ENCODE measurements around the gene PDZD7.

Gene PDZD7

GRCh38 chr10:101007099-101007711 lies 23.7 kb downstream of the PDZD7 start:
- Histone ChIP-seq H3K9me2 (replicated peaks; ENCODE audit: control insufficient read depth, low read length) (no peaks in the 10 kb centered on the region), H3K79me2 (ENCODE audit: control insufficient read depth, low read length) (no peaks in the 10 kb centered on the region), H3K9me3 (ENCODE audit: control insufficient read depth, insufficient read depth, low read length) (no peaks in the 10 kb centered on the region), H3K27ac (ENCODE audit: low read depth, low read length) (no peak overlapping the region), H3K4me3 (ENCODE audit: low read length) (no peak overlapping the region), H4K20me1 (ENCODE audit: control insufficient read depth, insufficient read depth, low read depth, low read length) (no peaks in the 10 kb centered on the region), H3K4me2 (ENCODE audit: low read length) (no peak overlapping the region), H3K4me1 (ENCODE audit: control insufficient read depth, low read length) (no peaks in the 10 kb centered on the region), H3K27me3 (ENCODE audit: control insufficient read depth, low read length) (no peaks in the 10 kb centered on the region), H3F3A (ENCODE audit: control insufficient read depth, insufficient read depth) (0 out of 2 replicates have a peak, but pooled peaks cover 2% of the 10 kb centered on the region), H3K36me3 (ENCODE audit: control insufficient read depth, low read length) (no peaks in the 10 kb centered on the region; the same call in 1 of the 2 replicates)
- TF ChIP-seq, protein P1, sequence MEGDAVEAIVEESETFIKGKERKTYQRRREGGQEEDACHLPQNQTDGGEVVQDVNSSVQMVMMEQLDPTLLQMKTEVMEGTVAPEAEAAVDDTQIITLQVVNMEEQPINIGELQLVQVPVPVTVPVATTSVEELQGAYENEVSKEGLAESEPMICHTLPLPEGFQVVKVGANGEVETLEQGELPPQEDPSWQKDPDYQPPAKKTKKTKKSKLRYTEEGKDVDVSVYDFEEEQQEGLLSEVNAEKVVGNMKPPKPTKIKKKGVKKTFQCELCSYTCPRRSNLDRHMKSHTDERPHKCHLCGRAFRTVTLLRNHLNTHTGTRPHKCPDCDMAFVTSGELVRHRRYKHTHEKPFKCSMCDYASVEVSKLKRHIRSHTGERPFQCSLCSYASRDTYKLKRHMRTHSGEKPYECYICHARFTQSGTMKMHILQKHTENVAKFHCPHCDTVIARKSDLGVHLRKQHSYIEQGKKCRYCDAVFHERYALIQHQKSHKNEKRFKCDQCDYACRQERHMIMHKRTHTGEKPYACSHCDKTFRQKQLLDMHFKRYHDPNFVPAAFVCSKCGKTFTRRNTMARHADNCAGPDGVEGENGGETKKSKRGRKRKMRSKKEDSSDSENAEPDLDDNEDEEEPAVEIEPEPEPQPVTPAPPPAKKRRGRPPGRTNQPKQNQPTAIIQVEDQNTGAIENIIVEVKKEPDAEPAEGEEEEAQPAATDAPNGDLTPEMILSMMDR (IDR thresholded peaks at IDR 0.05; ENCODE audit: low read depth, low read length, poor library complexity, severe bottlenecking) = no peak
- TF ChIP-seq EZH2phosphoT487 (IDR thresholded peaks at IDR 0.05; ENCODE audit: borderline replicate concordance, low read length) = no peak

GRCh38 chr10:101006593-101007098 lies 24.3 kb downstream of the PDZD7 start:
- Histone ChIP-seq H3K27ac (ENCODE audit: low read depth, low read length) (no peak overlapping the region), H3K9me2 (replicated peaks; ENCODE audit: control insufficient read depth, low read length) (no peaks in the 10 kb centered on the region), H3K36me3 (ENCODE audit: control insufficient read depth, low read length) (no peaks in the 10 kb centered on the region; the same call in 1 of the 2 replicates), H4K20me1 (ENCODE audit: control insufficient read depth, insufficient read depth, low read depth, low read length) (no peaks in the 10 kb centered on the region), H3K4me3 (ENCODE audit: low read length) (no peak overlapping the region), H3F3A (ENCODE audit: control insufficient read depth, insufficient read depth) (0 out of 2 replicates have a peak, but pooled peaks cover 2% of the 10 kb centered on the region), H3K4me2 (ENCODE audit: low read length) (no peak overlapping the region), H3K27me3 (ENCODE audit: control insufficient read depth, low read length) (no peaks in the 10 kb centered on the region), H3K9me3 (ENCODE audit: control insufficient read depth, insufficient read depth, low read length) (no peaks in the 10 kb centered on the region), H3K79me2 (ENCODE audit: control insufficient read depth, low read length) (no peaks in the 10 kb centered on the region), H3K4me1 (ENCODE audit: control insufficient read depth, low read length) (no peaks in the 10 kb centered on the region)
- TF ChIP-seq, protein P1 (IDR thresholded peaks at IDR 0.05; ENCODE audit: low read depth, low read length, poor library complexity, severe bottlenecking) = no peak
- TF ChIP-seq EZH2phosphoT487 (IDR thresholded peaks at IDR 0.05; ENCODE audit: borderline replicate concordance, low read length) = no peak

- no peak overlapping the region for H3K4me3 ChIP-seq (ENCODE audit: low read length)
- no peaks in the 10 kb centered on the region for H3K9me3 ChIP-seq (ENCODE audit: control insufficient read depth, insufficient read depth, low read length)
- H3K36me3 ChIP-seq (ENCODE audit: control insufficient read depth, low read length) = no peaks in the 10 kb centered on the region; the same call in 1 of the 2 replicates
- no peak overlapping the region for H3K27ac ChIP-seq (ENCODE audit: low read depth, low read length)
- no peaks in the 10 kb centered on the region for H3K79me2 ChIP-seq (ENCODE audit: control insufficient read depth, low read length)
- H3K27me3 ChIP-seq (ENCODE audit: control insufficient read depth, low read length) = no peaks in the 10 kb centered on the region
- H4K20me1 ChIP-seq (ENCODE audit: control insufficient read depth, insufficient read depth, low read depth, low read length) = no peaks in the 10 kb centered on the region
- H3K4me1 ChIP-seq (ENCODE audit: control insufficient read depth, low read length) = no peaks in the 10 kb centered on the region; the same call in 1 of the 2 replicates
- H3K4me2 ChIP-seq (ENCODE audit: low read length) = no peak overlapping the region
- TF ChIP-seq EZH2phosphoT487 (IDR thresholded peaks at IDR 0.05; ENCODE audit: borderline replicate concordance, low read length) = no peak
- TF ChIP-seq, protein P1 (IDR thresholded peaks at IDR 0.05; ENCODE audit: low read depth, low read length, poor library complexity, severe bottlenecking) = no peak
- H3F3A ChIP-seq (ENCODE audit: control insufficient read depth, insufficient read depth) = 0 out of 2 replicates have a peak, but pooled peaks cover 2% of the 10 kb centered on the region
- H3K9me2 ChIP-seq (replicated peaks; ENCODE audit: control insufficient read depth, low read length) = no peaks in the 10 kb centered on the region
These were observed 24.9 kb downstream of the PDZD7 start for GRCh38 chr10:101005869-101006567.
